MCF 10A (cell line): ENCODE measurements around the gene SPECC1L. TPM values are rescaled to one million over a fixed set of nuclear protein-coding genes. Genes with fewer than 3 reads are reported as not detected.
A peak's percentile ranks its signal among the peaks of the same experiment; 100 is the strongest.
"Not testable (repeated sequence)": the region's sequence is repeated elsewhere in the genome, so short reads cannot be mapped to it uniquely, and the experiment has no call there.

Experiments used
- BruUV-seq: library from RNA; stranded (reverse); fragments of 400-500 nt; replicated peaks from 2 replicates; lab custom pipeline; 2021; lab: Mats Ljungman, UMichigan
- CTCF ChIA-PET: fragments of 300-600 bp; sonication (Branson Sonifier 250); formaldehyde crosslinking; extraction: SDS; loops from one replicate; lab custom pipeline; 2021; ENCODE audit warnings: antibody characterized with exemption, inconsistent platforms; lab: Yijun Ruan, JAX
- POLR2A ChIA-PET: fragments of 300-600, 350-650 bp; sonication (Branson Sonifier 250); formaldehyde crosslinking; extraction: SDS; loops from one replicate; lab custom pipeline; 2020; ENCODE audit warnings: antibody characterized with exemption, inconsistent platforms; lab: Yijun Ruan, JAX
- DNase-seq: peaks from one replicate; pipeline ENCODE4 v3.0.0-alpha.2; 2018; ENCODE audit not compliant: unreplicated experiment
- H3K27ac Mint-ChIP-seq: one replicate; pipeline ENCODE4 v1.8.0; 2022; ENCODE audit warnings: mild to moderate bottlenecking, low read depth, mixed read lengths; ENCODE audit not compliant: unreplicated experiment
- H3K27me3 Mint-ChIP-seq: one replicate; pipeline ENCODE4 v1.8.0; 2022; ENCODE audit warnings: mixed read lengths; ENCODE audit not compliant: insufficient read depth, unreplicated experiment
- H3K36me3 Mint-ChIP-seq: one replicate; pipeline ENCODE4 v1.8.0; 2022; ENCODE audit warnings: mild to moderate bottlenecking, moderate library complexity, mixed read lengths; ENCODE audit not compliant: insufficient read depth, unreplicated experiment
- H3K4me1 Mint-ChIP-seq: one replicate; pipeline ENCODE4 v1.8.0; 2022; ENCODE audit warnings: mixed read lengths; ENCODE audit not compliant: insufficient read depth, unreplicated experiment
- H3K4me3 Mint-ChIP-seq: one replicate; pipeline ENCODE4 v1.8.0; 2022; ENCODE audit warnings: mild to moderate bottlenecking, moderate library complexity, mixed read lengths; ENCODE audit not compliant: unreplicated experiment
- H3K9me3 Mint-ChIP-seq: one replicate; pipeline ENCODE4 v1.8.0; 2022; ENCODE audit warnings: mixed read lengths; ENCODE audit not compliant: unreplicated experiment
- CTCF ChIP-seq: fragments of 200-600 bp; IDR thresholded peaks from one replicate; pipeline ENCODE4 v1.8.0; 2022; ENCODE audit warnings: antibody characterized with exemption, mild to moderate bottlenecking; ENCODE audit not compliant: unreplicated experiment
- intact Hi-C: fragments of 100-400 bp; cut with micrococcal nuclease; formaldehyde crosslinking; loops from 2 replicates; pipeline ENCODE4 v1.14.1; 2022
- total RNA-seq: library from RNA; stranded (reverse); gene quantifications from 2 replicates; pipeline ENCODE4 v1.2.3, GENCODE V29; 2022

The SPECC1L gene
- total RNA-seq, 1 experiment from 2014 or later = 60.4 TPM

GRCh38 chr22:24247564-24248344, 22.9 kb upstream of the SPECC1L start:
- POLR2A ChIA-PET = interaction anchor here (0.7 to 1.1 kb wide), 2 partner anchors 58 to 334 kb away, joined by 3 to 13 read pairs; no protein-coding TSS in a partner anchor

GRCh38 chr22:24248611-24249010, 22.0 kb upstream of the SPECC1L start:
- DNase-seq, H3K27me3 Mint-ChIP-seq, H3K9me3 Mint-ChIP-seq, H3K27ac Mint-ChIP-seq, POLR2A ChIA-PET, H3K4me3 Mint-ChIP-seq, H3K36me3 Mint-ChIP-seq, BruUV-seq: not testable (repeated sequence)
- intact Hi-C loops = loop anchor here (10.0 kb wide), 1 partner anchor 264 kb away; the partner anchor contains the start of gene GSTT2
- peaks cover 21% of the 10 kb centered on the region for H3K4me1 Mint-ChIP-seq
- CTCF ChIA-PET = interaction anchor here (2.4 kb wide), 1 partner anchor 59 kb away, joined by 18 read pairs; no protein-coding TSS in a partner anchor

More at GRCh38 chr22:24247564-24248344, 22.9 kb upstream of the SPECC1L start:
- Mint-ChIP-seq H3K27ac (peak overlapping the region; percentile 61), H3K27me3 (no peaks in the 10 kb centered on the region), H3K9me3 (no peaks in the 10 kb centered on the region), H3K4me3 (no peak overlapping the region), H3K36me3 (no peaks in the 10 kb centered on the region), H3K4me1 (peaks cover 27% of the 10 kb centered on the region)
- no TSS peak for BruUV-seq
- intact Hi-C loops = loop anchor here (10.0 kb wide), 1 partner anchor 263 kb away; the partner anchor contains the start of gene GSTT2
- DNase-seq = peak; percentile 99
- TF ChIP-seq CTCF = peak; percentile 85
- CTCF ChIA-PET = interaction anchor here (0.6 to 2.4 kb wide), 11 partner anchors 24 to 221 kb away, joined by 3 to 18 read pairs (median 3); no protein-coding TSS in a partner anchor

GRCh38 chr22:24249413-24249812, 21.2 kb upstream of the SPECC1L start:
- BruUV-seq, POLR2A ChIA-PET, H3K9me3 Mint-ChIP-seq, CTCF ChIA-PET, DNase-seq, H3K27ac Mint-ChIP-seq, H3K36me3 Mint-ChIP-seq, H3K27me3 Mint-ChIP-seq, H3K4me3 Mint-ChIP-seq: not testable (repeated sequence)
- intact Hi-C loops = loop anchor here (10.0 kb wide), 1 partner anchor 265 kb away; the partner anchor contains the start of gene GSTT2
- peaks cover 15% of the 10 kb centered on the region for H3K4me1 Mint-ChIP-seq

- intact Hi-C loops = loop anchor here (10.0 kb wide), 1 partner anchor 146 kb away; no protein-coding TSS in a partner anchor
- POLR2A ChIA-PET, DNase-seq, H3K36me3 Mint-ChIP-seq, H3K4me1 Mint-ChIP-seq, H3K9me3 Mint-ChIP-seq, H3K4me3 Mint-ChIP-seq, BruUV-seq, CTCF ChIA-PET, H3K27ac Mint-ChIP-seq, H3K27me3 Mint-ChIP-seq: not testable (repeated sequence)
Measured at GRCh38 chr22:24251286-24251685, 19.3 kb upstream of the SPECC1L start.

- H3K27me3 Mint-ChIP-seq, H3K9me3 Mint-ChIP-seq, CTCF ChIA-PET, H3K4me3 Mint-ChIP-seq, BruUV-seq, POLR2A ChIA-PET, H3K36me3 Mint-ChIP-seq, H3K4me1 Mint-ChIP-seq, DNase-seq, H3K27ac Mint-ChIP-seq: not testable (repeated sequence)
- intact Hi-C loops = loop anchor here (10.0 kb wide), 1 partner anchor 148 kb away; no protein-coding TSS in a partner anchor
Measured at GRCh38 chr22:24253126-24253525, 17.5 kb upstream of the SPECC1L start.

- H3K27me3 Mint-ChIP-seq, H3K27ac Mint-ChIP-seq, BruUV-seq, DNase-seq, POLR2A ChIA-PET, H3K9me3 Mint-ChIP-seq, H3K36me3 Mint-ChIP-seq, H3K4me1 Mint-ChIP-seq, H3K4me3 Mint-ChIP-seq, CTCF ChIA-PET: not testable (repeated sequence)
- intact Hi-C loops = loop anchor here (10.0 kb wide), 1 partner anchor 151 kb away; no protein-coding TSS in a partner anchor
Measured at GRCh38 chr22:24256136-24256535, 14.5 kb upstream of the SPECC1L start.

- intact Hi-C loops = loop anchor here (10.0 kb wide), 1 partner anchor 152 kb away; no protein-coding TSS in a partner anchor
- H3K36me3 Mint-ChIP-seq, H3K9me3 Mint-ChIP-seq, DNase-seq, H3K27ac Mint-ChIP-seq, BruUV-seq, H3K4me3 Mint-ChIP-seq, CTCF ChIA-PET, H3K27me3 Mint-ChIP-seq, POLR2A ChIA-PET, H3K4me1 Mint-ChIP-seq: not testable (repeated sequence)
Measured at GRCh38 chr22:24256736-24257135, 13.9 kb upstream of the SPECC1L start.
